ENCODE results near the gene PEX3.

DNA sequence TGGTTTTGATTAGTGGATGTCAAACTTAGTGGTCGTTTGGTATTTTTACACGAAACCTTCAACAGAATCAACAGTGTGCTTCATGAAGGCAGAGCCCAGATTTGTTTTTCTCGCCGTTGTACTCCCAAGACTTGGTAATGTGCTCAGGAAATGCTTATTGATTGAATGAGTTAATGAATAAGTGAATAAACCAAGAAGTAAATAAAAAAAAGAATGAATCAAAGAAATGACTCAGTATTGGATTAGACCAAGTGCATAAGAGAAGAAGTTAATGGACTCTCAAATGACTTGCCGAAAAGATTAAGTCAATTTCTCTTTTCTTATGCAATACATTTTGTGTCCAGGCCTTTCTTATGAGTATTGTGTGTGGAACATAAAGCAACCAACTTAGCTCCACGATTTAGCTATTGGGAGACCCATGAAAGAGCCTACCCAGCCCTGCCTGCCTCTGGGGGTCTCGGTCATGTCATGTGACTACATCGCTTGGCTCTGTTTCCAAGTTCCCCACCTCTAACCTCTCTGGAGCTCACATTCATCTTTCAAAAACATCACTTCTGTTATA is 71.5 kb downstream of the PEX3 start:
- TF ChIP-seq, protein P1, sequence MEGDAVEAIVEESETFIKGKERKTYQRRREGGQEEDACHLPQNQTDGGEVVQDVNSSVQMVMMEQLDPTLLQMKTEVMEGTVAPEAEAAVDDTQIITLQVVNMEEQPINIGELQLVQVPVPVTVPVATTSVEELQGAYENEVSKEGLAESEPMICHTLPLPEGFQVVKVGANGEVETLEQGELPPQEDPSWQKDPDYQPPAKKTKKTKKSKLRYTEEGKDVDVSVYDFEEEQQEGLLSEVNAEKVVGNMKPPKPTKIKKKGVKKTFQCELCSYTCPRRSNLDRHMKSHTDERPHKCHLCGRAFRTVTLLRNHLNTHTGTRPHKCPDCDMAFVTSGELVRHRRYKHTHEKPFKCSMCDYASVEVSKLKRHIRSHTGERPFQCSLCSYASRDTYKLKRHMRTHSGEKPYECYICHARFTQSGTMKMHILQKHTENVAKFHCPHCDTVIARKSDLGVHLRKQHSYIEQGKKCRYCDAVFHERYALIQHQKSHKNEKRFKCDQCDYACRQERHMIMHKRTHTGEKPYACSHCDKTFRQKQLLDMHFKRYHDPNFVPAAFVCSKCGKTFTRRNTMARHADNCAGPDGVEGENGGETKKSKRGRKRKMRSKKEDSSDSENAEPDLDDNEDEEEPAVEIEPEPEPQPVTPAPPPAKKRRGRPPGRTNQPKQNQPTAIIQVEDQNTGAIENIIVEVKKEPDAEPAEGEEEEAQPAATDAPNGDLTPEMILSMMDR (IDR thresholded peaks at IDR 0.05; ENCODE audit: borderline replicate concordance, extremely low read depth, low read length, poor library complexity, severe bottlenecking): no peak
- no peak for TF ChIP-seq EZH2 (IDR thresholded peaks at IDR 0.05; ENCODE audit: borderline replicate concordance, low read depth, low read length, severe bottlenecking)

All from DND-41 (cell line).